ENCODE results near the gene PACS1. TPM values are rescaled to one million over a fixed set of nuclear protein-coding genes. Genes with fewer than 3 reads are reported as not detected.

Gene PACS1
- total and polyA plus RNA-seq, 8 donors: 50.7 to 57.5 (median 54.9) TPM

DNA sequence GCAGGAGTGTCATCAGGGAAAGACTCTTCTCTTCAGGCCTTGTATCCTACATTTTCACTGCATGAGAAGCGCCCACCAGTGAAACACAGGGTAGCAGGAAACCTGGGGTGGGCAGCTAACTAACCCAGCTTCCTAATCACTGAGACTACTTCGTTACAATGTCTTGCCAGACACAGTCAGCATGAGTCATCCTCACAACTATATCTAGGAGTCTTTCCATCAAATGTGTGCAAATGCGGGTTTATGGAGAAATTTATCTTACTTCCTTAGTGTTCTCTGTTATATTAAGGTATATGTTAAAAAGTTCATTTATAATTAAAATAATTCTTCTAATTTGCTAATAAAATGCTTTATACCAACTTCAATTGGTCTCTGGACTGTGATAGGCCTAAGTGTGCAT lies 118.5 kb downstream of the PACS1 start:
- Histone ChIP-seq H3K9me3 (no peaks in the 10 kb centered on the region), H3K4me3 (no peak overlapping the region), H3K4me1 (no peaks in the 10 kb centered on the region), H3K27ac (no peak overlapping the region), H3K27me3 (no peaks in the 10 kb centered on the region), H3K36me3 (peaks cover 0 to 5% of the 10 kb centered on the region in 2 donors)
- peak; percentile 54 for ATAC-seq
- TF ChIP-seq, protein P1, sequence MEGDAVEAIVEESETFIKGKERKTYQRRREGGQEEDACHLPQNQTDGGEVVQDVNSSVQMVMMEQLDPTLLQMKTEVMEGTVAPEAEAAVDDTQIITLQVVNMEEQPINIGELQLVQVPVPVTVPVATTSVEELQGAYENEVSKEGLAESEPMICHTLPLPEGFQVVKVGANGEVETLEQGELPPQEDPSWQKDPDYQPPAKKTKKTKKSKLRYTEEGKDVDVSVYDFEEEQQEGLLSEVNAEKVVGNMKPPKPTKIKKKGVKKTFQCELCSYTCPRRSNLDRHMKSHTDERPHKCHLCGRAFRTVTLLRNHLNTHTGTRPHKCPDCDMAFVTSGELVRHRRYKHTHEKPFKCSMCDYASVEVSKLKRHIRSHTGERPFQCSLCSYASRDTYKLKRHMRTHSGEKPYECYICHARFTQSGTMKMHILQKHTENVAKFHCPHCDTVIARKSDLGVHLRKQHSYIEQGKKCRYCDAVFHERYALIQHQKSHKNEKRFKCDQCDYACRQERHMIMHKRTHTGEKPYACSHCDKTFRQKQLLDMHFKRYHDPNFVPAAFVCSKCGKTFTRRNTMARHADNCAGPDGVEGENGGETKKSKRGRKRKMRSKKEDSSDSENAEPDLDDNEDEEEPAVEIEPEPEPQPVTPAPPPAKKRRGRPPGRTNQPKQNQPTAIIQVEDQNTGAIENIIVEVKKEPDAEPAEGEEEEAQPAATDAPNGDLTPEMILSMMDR (IDR thresholded peaks at IDR 0.05): no peak
- intact Hi-C loops (cut with DNase I): no loop called here
- no peak for DNase-seq

DNA sequence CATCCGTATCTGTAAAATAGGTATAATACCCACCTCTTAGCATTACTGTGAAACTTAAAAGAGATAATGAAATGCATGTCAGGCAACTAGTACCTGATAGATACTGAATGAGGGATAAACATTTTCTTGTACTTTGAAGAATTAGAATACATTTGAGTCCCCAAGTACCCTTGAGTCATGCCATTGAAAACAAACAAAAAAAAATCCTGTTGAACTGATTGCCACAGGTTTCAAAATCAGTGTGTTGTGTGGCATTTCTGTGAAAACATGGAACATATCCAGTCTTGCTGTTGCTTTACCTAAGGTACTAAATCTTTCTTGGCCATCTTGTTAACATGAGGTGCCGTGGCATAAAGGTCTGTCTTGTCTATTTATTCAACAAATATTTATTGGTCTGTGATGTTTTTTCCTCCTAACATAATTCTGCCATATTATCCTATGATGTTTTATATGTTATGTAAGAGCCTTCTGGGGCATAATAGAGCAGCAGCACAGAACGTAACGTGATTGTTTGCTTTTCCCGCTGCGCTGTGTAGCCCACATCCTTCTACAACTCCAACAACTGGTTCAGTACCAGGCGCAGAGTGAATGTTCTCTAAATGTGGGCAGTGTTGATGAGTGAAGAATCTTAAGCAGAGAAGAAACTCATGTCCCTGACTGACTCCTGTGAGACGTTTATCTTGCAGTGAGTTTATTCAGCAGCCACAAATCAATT lies 119.1 kb downstream of the PACS1 start:
- TF ChIP-seq, protein P1 (IDR thresholded peaks at IDR 0.05): no peak
- no peaks in the 10 kb centered on the region for H3K9me3 ChIP-seq
- peaks cover 0 to 11% of the 10 kb centered on the region in 2 donors for H3K36me3 ChIP-seq
- no peaks in the 10 kb centered on the region for H3K4me1 ChIP-seq
- no peak overlapping the region for H3K4me3 ChIP-seq
- H3K27me3 ChIP-seq: no peaks in the 10 kb centered on the region
- DNase-seq (no peak), ATAC-seq (no peak)
- no peak overlapping the region for H3K27ac ChIP-seq
- intact Hi-C loops (cut with DNase I): no loop called here

DNA sequence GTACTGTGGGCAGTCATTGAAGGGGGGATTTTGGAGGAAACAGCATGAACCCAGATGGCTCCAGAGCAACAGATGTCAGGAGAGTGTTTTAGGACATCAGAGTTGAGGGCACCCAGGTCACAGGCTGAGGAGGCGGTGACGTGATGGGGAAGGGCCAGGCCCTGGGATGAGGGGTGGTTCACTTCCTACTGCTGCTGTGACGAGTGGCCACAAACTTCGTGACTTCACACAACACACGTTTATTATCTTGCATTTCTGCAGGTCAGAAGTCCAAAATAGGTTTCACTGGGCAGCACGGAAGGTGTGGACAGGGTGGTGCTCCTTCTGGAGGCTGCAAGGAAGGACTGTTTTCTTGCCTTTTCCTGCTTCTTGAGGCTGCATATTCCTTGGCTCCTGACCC lies 120.7 kb downstream of the PACS1 start:
- intact Hi-C loops (cut with DNase I): no loop called here
- H3K4me1 ChIP-seq: no peaks in the 10 kb centered on the region
- H3K36me3 ChIP-seq: peaks cover 0 to 23% of the 10 kb centered on the region in 2 donors
- H3K9me3 ChIP-seq: no peaks in the 10 kb centered on the region
- TF ChIP-seq, protein P1 (IDR thresholded peaks at IDR 0.05): no peak
- no peak for DNase-seq
- H3K4me3 ChIP-seq: no peak overlapping the region
- ATAC-seq: no peak
- no peak overlapping the region for H3K27ac ChIP-seq
- H3K27me3 ChIP-seq: no peaks in the 10 kb centered on the region

DNA sequence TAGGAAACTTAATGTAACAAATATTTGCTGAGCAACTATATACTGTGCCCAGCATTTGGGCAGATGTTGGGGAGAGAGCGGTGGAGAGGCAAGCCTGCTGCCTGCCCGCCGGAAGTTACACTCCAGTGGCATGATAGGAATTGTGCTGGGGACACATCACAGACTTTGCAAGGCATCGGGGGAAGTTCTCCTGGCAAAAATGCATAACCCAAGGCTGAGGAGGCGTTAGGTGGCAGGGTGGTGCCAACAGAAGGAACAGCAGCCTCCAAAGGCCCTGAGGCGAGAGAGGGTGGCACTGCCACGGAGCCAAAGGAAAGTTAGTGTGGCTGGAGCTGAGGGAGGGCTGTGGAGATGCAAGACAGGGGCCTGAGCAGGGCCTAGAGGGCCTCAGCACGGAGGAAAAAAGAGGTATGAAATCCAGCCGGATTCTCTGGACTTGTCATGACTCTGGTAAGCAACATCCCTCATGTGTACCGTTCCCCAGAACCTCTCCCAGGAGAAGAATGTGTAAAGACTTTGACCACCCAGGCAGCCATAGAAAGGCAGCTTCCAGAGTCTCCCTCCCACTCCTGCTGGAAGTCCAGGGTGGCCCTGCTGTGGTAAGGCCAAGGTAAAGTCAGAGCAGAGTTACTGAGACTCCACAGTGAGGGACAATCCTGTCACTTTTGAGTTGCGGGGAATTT lies 122.2 kb downstream of the PACS1 start:
- TF ChIP-seq, protein P1 (IDR thresholded peaks at IDR 0.05): no peak
- intact Hi-C loops (cut with DNase I): no loop called here
- ATAC-seq (no peak), DNase-seq (peak in 1 of 4 donors; percentile 6)
- Histone ChIP-seq H3K4me3 (no peak overlapping the region), H3K36me3 (peaks cover 0 to 23% of the 10 kb centered on the region in 2 donors), H3K27me3 (no peaks in the 10 kb centered on the region), H3K4me1 (no peaks in the 10 kb centered on the region), H3K9me3 (no peaks in the 10 kb centered on the region), H3K27ac (no peak overlapping the region)

DNA sequence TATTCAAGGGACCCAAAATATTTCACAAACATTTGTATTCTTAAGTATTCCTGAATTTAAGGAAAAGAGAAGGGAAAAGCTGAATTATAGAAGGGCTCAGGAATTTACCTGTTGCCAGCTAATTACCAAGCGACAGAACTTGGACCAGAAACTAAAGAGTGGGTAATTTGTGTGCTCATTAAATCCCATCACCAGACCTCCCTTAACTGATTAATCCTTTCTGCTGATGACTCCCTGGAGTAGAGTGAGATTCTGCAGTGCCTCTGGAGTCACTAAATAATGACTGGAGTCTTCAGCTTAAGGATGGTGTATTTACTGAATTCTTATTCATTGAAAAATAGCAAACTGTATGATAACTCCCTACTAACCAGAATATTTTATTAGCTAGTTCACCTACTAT lies 124.3 kb downstream of the PACS1 start:
- Histone ChIP-seq H3K27me3 (no peaks in the 10 kb centered on the region), H3K9me3 (no peaks in the 10 kb centered on the region), H3K4me1 (no peaks in the 10 kb centered on the region), H3K36me3 (peaks cover 0 to 23% of the 10 kb centered on the region in 2 donors), H3K27ac (no peak overlapping the region), H3K4me3 (no peak overlapping the region)
- intact Hi-C loops (cut with DNase I): no loop called here
- no peak for ATAC-seq
- TF ChIP-seq, protein P1 (IDR thresholded peaks at IDR 0.05): no peak
- DNase-seq: no peak
